GM12864 (cell line): Measurements from ENCODE around the gene MPDZ.

Source experiments
- DNase-seq: peaks from one replicate; pipeline ENCODE4 v3.0.0-alpha.2; 2011; ENCODE audit warnings: low read depth
- H3K4me3 ChIP-seq: 2 replicates; pipeline ENCODE4 v1.5.1; 2011; ENCODE audit warnings: mild to moderate bottlenecking, low read depth, low read length, control low read depth
- TF ChIP-seq, protein P1 (sequence below): IDR thresholded peaks from 2 replicates; pipeline ENCODE4 v1.5.1; 2011; ENCODE audit warnings: low read depth, mild to moderate bottlenecking, moderate library complexity, low read length, control low read depth, inconsistent platforms; ENCODE audit errors: missing control alignments

The MPDZ gene

DNA sequence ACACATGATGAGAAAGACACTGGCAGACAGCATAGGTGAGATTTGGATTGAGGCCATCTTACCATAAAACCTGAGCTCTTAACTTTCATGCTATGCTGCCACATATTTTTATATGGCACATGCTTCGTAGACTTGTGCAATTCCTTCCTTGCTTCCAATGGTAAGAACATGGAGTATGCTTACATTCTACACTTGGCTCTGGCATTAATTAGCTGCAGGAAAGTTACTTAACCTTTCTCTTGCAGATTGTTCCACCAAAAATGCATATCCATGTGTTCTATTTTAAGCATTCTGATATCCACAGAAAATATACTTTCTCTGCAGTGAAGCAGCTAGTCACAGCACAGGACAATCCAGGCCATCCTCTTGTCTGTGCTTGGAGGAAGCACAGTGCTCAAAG is 119.4 kb downstream of the MPDZ start:
- H3K4me3 ChIP-seq: no peak overlapping the region
- TF ChIP-seq, protein P1, sequence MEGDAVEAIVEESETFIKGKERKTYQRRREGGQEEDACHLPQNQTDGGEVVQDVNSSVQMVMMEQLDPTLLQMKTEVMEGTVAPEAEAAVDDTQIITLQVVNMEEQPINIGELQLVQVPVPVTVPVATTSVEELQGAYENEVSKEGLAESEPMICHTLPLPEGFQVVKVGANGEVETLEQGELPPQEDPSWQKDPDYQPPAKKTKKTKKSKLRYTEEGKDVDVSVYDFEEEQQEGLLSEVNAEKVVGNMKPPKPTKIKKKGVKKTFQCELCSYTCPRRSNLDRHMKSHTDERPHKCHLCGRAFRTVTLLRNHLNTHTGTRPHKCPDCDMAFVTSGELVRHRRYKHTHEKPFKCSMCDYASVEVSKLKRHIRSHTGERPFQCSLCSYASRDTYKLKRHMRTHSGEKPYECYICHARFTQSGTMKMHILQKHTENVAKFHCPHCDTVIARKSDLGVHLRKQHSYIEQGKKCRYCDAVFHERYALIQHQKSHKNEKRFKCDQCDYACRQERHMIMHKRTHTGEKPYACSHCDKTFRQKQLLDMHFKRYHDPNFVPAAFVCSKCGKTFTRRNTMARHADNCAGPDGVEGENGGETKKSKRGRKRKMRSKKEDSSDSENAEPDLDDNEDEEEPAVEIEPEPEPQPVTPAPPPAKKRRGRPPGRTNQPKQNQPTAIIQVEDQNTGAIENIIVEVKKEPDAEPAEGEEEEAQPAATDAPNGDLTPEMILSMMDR: no peak
- DNase-seq: no peak

DNA sequence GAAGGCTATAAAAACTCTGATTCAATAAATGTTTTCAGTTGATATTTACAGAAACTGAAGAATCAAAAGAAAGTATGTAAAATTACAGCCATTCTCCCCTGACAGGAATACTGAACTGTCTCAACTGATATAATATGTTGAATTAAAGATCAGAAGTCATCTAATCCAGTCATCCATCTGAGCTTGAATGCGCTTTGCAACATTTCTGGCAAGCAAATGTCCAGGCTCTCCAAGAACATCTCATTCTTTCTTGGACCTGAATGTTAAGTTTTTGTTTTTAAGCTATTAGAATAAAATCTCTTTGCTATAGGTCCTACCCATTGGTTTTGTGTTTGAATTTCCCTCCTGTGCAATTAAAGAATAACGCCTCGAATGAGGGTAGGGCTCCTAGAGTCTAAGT is 120.5 kb downstream of the MPDZ start:
- TF ChIP-seq, protein P1: no peak
- no peak overlapping the region for H3K4me3 ChIP-seq
- DNase-seq: no peak

DNA sequence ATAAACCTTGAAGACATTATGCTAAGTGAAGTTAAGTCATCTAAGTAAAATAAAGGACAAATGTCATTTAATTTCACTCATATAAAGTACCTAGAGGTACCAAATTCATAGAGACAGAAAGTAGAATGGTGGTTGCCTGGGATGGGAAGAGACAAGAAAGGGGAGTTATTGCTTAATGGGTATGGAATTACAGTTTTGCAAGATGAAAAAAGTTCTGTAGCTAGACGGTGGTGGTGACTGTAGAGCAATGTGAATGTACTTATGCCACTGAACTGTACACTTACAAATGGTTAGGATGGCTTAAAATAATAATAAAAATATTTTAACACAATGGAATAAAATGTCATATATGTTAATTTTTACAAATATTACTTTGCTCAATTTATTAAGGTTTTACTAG is 128.0 kb downstream of the MPDZ start:
- H3K4me3 ChIP-seq: no peak overlapping the region
- TF ChIP-seq, protein P1: no peak
- DNase-seq: no peak

DNA sequence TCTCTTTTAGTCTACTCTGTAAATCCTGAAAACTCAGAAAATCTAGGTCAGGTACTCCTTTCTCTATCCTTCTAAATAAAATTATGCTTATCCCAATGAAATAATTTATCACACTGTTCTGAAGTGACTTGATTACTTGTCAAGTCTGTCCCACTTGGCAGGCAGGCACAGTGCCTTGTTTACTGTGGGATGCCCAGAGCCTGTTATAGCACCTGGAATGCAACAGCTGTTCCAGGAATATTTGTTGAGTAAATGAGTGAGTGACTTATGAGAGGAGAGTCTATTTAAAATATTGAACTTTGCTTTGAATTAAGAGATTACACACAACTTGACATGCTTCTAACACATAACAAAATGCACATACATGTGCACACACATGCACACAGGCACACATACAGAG is 130.0 kb downstream of the MPDZ start:
- TF ChIP-seq, protein P1: no peak

DNA sequence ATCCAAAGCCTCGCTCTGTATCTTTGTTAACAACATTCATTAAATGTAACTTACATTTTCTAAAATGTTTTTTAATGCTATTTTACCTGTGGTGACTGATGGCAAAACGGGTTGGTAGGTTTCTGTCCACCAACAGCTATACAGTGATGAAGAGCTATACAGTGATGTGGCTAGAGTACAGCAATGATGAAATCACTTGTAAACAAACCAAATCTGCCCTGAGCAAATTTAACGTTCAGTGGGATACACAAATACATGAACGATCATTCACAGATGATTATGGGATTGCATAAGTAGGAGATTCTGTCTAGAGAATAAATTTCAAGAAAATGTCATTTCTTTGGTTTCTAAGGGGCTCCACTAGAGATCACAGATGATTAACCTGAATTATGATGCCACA is 132.7 kb downstream of the MPDZ start:
- H3K4me3 ChIP-seq: no peak overlapping the region
- TF ChIP-seq, protein P1: no peak
- DNase-seq: no peak

More for the DNA sequence above, 130.0 kb downstream of the MPDZ start:
- H3K4me3 ChIP-seq: no peak overlapping the region
- DNase-seq: no peak

DNA sequence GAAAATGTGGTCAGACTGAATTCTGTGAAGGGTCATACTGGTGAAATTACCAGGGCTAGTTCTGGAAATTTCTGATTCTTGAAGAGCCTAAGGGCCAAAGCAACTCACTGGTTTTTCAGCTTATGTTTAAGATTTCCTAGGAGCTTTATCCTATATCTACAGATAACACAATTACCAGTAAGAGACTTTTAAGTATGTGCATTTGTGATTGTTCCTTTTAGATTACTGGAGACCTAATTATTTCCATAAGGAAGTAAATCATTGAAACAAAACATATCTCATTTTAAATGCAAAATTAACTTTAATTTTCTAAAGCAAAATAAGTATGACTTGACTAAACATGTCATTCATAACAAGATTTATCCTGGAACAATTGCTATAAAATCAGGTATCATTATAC is 134.2 kb downstream of the MPDZ start:
- DNase-seq: no peak
- TF ChIP-seq, protein P1: no peak

DNA sequence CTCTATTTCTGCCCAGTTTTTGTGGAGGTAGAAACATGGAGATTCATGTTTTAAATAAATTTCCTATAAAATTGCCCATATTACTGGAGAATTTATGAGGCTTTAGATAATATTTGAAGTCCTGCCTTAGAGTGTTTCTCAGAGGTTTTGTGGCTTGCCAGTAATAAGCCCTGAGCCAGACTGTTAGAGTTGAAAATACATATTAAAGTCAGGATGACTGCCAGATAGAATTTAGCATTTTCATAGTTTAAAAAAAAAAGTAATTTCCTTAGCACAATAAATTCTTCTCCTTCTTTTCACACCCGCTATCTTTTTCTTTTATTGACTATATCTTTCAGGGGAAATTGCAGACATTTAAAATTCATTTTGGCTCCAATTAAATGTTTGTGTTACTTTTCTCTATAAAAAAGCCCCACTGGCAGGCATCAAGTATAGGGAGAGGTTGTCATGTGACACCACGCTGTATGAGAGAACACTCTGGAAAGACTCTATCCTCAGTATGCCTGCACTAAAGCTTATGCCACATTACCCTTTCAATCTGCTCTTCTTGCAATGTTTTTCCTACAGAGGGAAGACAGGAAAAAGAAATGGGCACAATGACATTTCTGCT is 135.2 kb downstream of the MPDZ start:
- no peak overlapping the region for H3K4me3 ChIP-seq
- TF ChIP-seq, protein P1: no peak
- DNase-seq: no peak

More for the DNA sequence above, 134.2 kb downstream of the MPDZ start:
- no peak overlapping the region for H3K4me3 ChIP-seq
